ENCODE data around the gene ZNF341. TPM values are rescaled to one million over a fixed set of nuclear protein-coding genes. Genes with fewer than 3 reads are reported as not detected.

The ZNF341 gene
- total RNA-seq, 1 donor from 2014 or later = 8.3 TPM

GRCh38 chr20:33815671-33816070, 83.9 kb downstream of the ZNF341 start:
- no peak overlapping the region for H3K4me3 Mint-ChIP-seq (ENCODE audit: low read depth)

GRCh38 chr20:33816191-33816590, 84.4 kb downstream of the ZNF341 start:
- H3K9me3 Mint-ChIP-seq (ENCODE audit: low read depth) = no peaks in the 10 kb centered on the region
- H3K4me1 Mint-ChIP-seq (ENCODE audit: low read depth) = peaks cover 41% of the 10 kb centered on the region
- peaks cover 4% of the 10 kb centered on the region for H3K36me3 Mint-ChIP-seq (ENCODE audit: insufficient read depth)
- H3K4me3 Mint-ChIP-seq (ENCODE audit: low read depth) = no peak overlapping the region
- no peaks in the 10 kb centered on the region for H3K27me3 Mint-ChIP-seq
- TF ChIP-seq CTCF (IDR thresholded peaks at IDR 0.05; ENCODE audit: unreplicated experiment) = no peak
- H3K27ac Mint-ChIP-seq = no peak overlapping the region
- no peak for DNase-seq (ENCODE audit: low spot score, unreplicated experiment)

More at GRCh38 chr20:33815671-33816070, 83.9 kb downstream of the ZNF341 start:
- no peak for TF ChIP-seq CTCF (IDR thresholded peaks at IDR 0.05; ENCODE audit: unreplicated experiment)
- Mint-ChIP-seq H3K27ac (no peak overlapping the region), H3K27me3 (no peaks in the 10 kb centered on the region), H3K4me1 (ENCODE audit: low read depth) (peaks cover 41% of the 10 kb centered on the region), H3K9me3 (ENCODE audit: low read depth) (no peaks in the 10 kb centered on the region), H3K36me3 (ENCODE audit: insufficient read depth) (peaks cover 4% of the 10 kb centered on the region)
- no peak for DNase-seq (ENCODE audit: low spot score, unreplicated experiment)

GRCh38 chr20:33817411-33817810, 85.6 kb downstream of the ZNF341 start:
- Mint-ChIP-seq H3K4me3 (ENCODE audit: low read depth) (no peak overlapping the region), H3K27ac (no peak overlapping the region), H3K4me1 (ENCODE audit: low read depth) (peaks cover 38% of the 10 kb centered on the region), H3K9me3 (ENCODE audit: low read depth) (no peaks in the 10 kb centered on the region), H3K36me3 (ENCODE audit: insufficient read depth) (peaks cover 4% of the 10 kb centered on the region), H3K27me3 (no peaks in the 10 kb centered on the region)
- DNase-seq (ENCODE audit: low spot score, unreplicated experiment) = no peak
- TF ChIP-seq CTCF (IDR thresholded peaks at IDR 0.05; ENCODE audit: unreplicated experiment) = no peak

- no peak for DNase-seq (ENCODE audit: low spot score, unreplicated experiment)
- peaks cover 22% of the 10 kb centered on the region for H3K4me1 Mint-ChIP-seq (ENCODE audit: low read depth)
- no peaks in the 10 kb centered on the region for H3K27me3 Mint-ChIP-seq
- H3K4me3 Mint-ChIP-seq (ENCODE audit: low read depth) = no peak overlapping the region
- peaks cover 3% of the 10 kb centered on the region for H3K36me3 Mint-ChIP-seq (ENCODE audit: insufficient read depth)
- H3K27ac Mint-ChIP-seq = no peak overlapping the region
- TF ChIP-seq CTCF (IDR thresholded peaks at IDR 0.05; ENCODE audit: unreplicated experiment) = no peak
- no peaks in the 10 kb centered on the region for H3K9me3 Mint-ChIP-seq (ENCODE audit: low read depth)
These were observed 87.7 kb downstream of the ZNF341 start for GRCh38 chr20:33819456-33819855.

GRCh38 chr20:33820362-33820761, 88.6 kb downstream of the ZNF341 start:
- TF ChIP-seq CTCF (IDR thresholded peaks at IDR 0.05; ENCODE audit: unreplicated experiment) = no peak
- Mint-ChIP-seq H3K9me3 (ENCODE audit: low read depth) (no peaks in the 10 kb centered on the region), H3K27ac (no peak overlapping the region), H3K27me3 (no peaks in the 10 kb centered on the region), H3K4me3 (ENCODE audit: low read depth) (no peak overlapping the region), H3K36me3 (ENCODE audit: insufficient read depth) (peaks cover 2% of the 10 kb centered on the region), H3K4me1 (ENCODE audit: low read depth) (peaks cover 23% of the 10 kb centered on the region)
- DNase-seq (ENCODE audit: low spot score, unreplicated experiment) = no peak

All from progenitor cell of endocrine pancreas (in vitro differentiated cells).